Activated T-cell treated with anti-CD3 and anti-CD28 coated beads, Interleukin-2, amount 50 U/mL, for 72 hours (primary cell): Measurements from ENCODE around the gene TRMT61A. TPM values are rescaled to one million over a fixed set of nuclear protein-coding genes. Genes with fewer than 3 reads are reported as not detected.

Experiments used
- ATAC-seq, 2 donors: fragments of 150-1000 bp; cut with Tn5 transposase; replicated peaks in 1 of 2; 2 replicates each; pipeline ENCODE4 v1.10.0; 2021; ENCODE audit warnings: moderate library complexity in 2 of 2, mild to moderate bottlenecking in 1 of 2
- DNase-seq, 2 donors: peaks; one replicate each; pipeline ENCODE4 v3.0.0; 2021 to 2022; ENCODE audit warnings: mixed read lengths in 1 of 2
- H3K27ac Mint-ChIP-seq: one replicate; pipeline ENCODE4 v1.8.0; 2022; ENCODE audit warnings: mild to moderate bottlenecking, moderate library complexity, mixed read lengths
- H3K27me3 Mint-ChIP-seq: one replicate; pipeline ENCODE4 v1.8.0; 2022; ENCODE audit warnings: low read depth, mixed read lengths
- H3K36me3 Mint-ChIP-seq, 2 donors: one replicate each; pipeline ENCODE4 v1.8.0; 2022; ENCODE audit warnings: mixed read lengths in 2 of 2, mild to moderate bottlenecking in 1 of 2; ENCODE audit not compliant: insufficient read depth in 2 of 2
- H3K4me1 Mint-ChIP-seq: one replicate; pipeline ENCODE4 v1.8.0; 2022; ENCODE audit warnings: low read depth, mixed read lengths
- H3K4me3 Mint-ChIP-seq, 2 donors: one replicate each; pipeline ENCODE4 v1.8.0; 2022; ENCODE audit warnings: mild to moderate bottlenecking in 2 of 2, mixed read lengths in 2 of 2, moderate library complexity in 2 of 2
- H3K9me3 Mint-ChIP-seq, 2 donors: one replicate each; pipeline ENCODE4 v1.8.0; 2022; ENCODE audit warnings: mixed read lengths in 2 of 2
- total RNA-seq, 2 donors: library from RNA; stranded (reverse); gene quantifications; one replicate each; pipeline ENCODE4 v1.2.3, GENCODE V29; 2022

The TRMT61A gene
- total RNA-seq, 2 donors from 2014 or later: 6.3 to 8.4 TPM

DNA sequence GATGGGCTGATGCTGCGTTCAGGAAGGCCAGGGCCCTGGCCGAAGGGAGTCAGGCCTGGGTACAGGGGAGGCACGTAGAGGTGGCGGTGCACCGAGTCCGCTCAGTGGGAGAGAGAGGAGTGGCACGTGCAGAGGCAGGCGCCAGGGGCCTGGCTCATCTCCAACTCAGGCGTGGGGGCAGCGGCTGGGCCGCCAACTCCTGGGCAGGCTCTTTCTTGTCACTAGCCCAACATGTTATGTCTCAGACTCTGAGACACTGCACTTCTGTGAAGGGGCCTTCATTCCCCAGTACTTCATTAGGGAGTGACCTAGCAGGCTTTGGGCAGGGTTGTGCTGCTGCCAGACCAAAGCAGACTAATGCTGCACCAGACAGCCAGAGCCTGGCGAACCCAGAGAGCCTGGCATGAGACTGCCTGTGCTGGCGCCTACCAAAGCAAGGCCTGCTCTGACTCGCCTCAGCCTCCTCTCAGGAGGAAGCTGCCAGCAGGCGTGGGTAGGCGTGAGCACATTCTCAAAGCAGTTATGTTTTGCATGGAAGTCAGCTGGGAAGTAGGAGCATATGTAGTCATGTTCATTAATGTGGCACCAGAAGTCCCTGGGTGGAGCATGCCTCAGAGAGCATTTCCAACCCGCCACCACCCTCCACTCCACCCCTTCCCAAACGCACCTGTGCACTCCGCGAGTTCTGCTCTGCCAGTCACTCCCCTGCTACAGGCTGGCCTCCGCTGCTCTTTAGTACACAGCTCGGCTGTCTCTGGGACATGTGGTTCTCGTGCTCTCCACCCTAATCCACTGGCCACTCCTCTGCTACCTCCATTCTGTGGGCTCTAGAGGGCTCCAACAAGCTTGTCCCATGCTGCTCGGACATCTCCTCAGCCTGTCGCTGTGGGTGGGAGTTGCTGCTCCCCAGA, 16.0 kb upstream of the TRMT61A start:
- H3K9me3 Mint-ChIP-seq: no peaks in the 10 kb centered on the region
- ATAC-seq (no peak), DNase-seq (no peak)
- no peak overlapping the region for H3K4me3 Mint-ChIP-seq
- no peaks in the 10 kb centered on the region for H3K4me1 Mint-ChIP-seq
- H3K36me3 Mint-ChIP-seq: peaks cover 0 to 8% of the 10 kb centered on the region in 2 donors
- H3K27me3 Mint-ChIP-seq: no peaks in the 10 kb centered on the region
- H3K27ac Mint-ChIP-seq: no peak overlapping the region

DNA sequence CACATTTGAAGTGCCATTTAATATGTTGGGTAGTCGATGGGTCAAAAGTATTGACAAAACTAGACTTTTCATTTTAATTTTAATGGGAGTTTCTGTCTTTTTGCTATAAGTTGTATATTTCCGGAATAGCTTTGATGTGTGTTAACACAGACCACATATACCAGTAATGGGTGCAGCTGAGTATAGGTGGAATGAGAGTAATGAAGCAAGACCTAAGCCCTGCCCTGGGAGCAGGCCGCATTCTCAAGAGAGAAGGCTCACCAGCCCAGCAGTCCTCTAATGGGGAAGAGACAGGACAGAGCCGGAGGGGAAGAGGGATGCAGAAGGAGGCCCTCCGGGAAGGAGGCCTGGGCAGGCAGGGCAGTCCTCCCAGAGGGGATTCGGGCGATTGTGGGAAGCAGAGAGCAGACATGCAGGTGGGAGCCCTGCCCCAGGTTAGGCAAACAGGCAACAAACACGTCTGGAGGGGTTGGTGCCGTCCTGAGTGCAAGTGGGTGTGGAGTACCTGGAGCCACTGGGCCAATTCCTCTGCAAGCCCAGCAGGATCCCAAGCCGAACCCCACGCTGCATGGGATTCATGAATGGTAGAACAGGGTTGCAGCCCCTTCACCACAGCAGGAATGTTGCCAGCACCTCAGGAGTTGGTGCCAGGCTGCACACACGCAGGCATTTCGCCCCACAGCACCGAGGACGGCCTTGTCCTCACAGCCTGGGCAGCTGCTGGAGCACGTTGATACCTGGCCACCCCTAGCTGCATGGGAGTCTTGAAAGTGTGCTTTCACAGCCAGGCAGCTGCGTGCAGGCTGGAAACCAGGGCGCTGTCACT, 14.2 kb upstream of the TRMT61A start:
- DNase-seq (no peak), ATAC-seq (no peak)
- H3K27ac Mint-ChIP-seq: no peak overlapping the region
- H3K4me3 Mint-ChIP-seq: no peak overlapping the region
- no peaks in the 10 kb centered on the region for H3K9me3 Mint-ChIP-seq
- peaks cover 11% of the 10 kb centered on the region for H3K4me1 Mint-ChIP-seq
- no peaks in the 10 kb centered on the region for H3K27me3 Mint-ChIP-seq
- H3K36me3 Mint-ChIP-seq: peaks cover 0 to 2% of the 10 kb centered on the region in 2 donors

GRCh38 chr14:103516426-103517173, 12.4 kb upstream of the TRMT61A start:
- Mint-ChIP-seq H3K27me3 (no peaks in the 10 kb centered on the region), H3K36me3 (no peaks in the 10 kb centered on the region), H3K4me3 (no peak overlapping the region), H3K4me1 (peaks cover 16% of the 10 kb centered on the region), H3K27ac (no peak overlapping the region), H3K9me3 (no peaks in the 10 kb centered on the region)
- DNase-seq (no peak), ATAC-seq (no peak)

GRCh38 chr14:103517174-103517566, 11.8 kb upstream of the TRMT61A start:
- no peaks in the 10 kb centered on the region for H3K36me3 Mint-ChIP-seq
- peaks cover 16% of the 10 kb centered on the region for H3K4me1 Mint-ChIP-seq
- no peaks in the 10 kb centered on the region for H3K9me3 Mint-ChIP-seq
- H3K4me3 Mint-ChIP-seq: no peak overlapping the region
- no peak overlapping the region for H3K27ac Mint-ChIP-seq
- no peak for DNase-seq
- ATAC-seq: no peak
- no peaks in the 10 kb centered on the region for H3K27me3 Mint-ChIP-seq

DNA sequence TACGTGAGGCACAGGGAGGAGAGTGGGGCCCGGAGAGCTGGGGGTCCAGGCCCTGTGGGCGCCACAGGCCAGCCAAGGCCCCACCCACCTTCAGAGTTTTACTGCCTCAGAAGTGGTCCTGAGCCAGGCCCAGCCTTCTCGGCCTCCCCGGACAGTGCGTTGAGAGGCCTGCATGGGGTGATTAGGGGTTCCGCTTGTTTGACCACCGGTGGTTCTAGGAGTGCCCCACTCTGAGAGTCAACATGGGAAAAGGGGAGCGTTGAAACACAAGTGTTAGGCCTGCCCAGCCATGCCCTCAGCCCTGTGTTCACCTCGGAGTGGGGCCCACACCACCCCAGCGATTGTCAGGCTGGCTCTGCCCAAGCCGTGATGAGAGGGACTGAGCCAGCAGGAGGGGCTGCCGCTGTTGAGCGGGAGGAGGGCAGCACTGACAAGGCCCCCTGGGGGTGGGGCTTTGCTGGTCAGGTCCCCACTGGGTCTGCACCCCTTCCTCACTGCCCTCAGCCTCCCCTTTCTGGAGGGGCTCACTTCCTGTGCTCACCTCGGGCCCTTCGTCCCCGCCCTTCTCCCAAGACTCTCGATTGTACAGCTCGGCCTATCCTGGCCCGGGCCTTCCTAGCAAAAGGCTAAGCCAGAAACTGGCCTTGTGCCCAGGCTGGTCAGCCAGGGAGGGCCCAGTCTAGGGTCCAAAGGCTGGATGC, 11.1 kb upstream of the TRMT61A start:
- no peaks in the 10 kb centered on the region for H3K36me3 Mint-ChIP-seq
- no peak overlapping the region for H3K4me3 Mint-ChIP-seq
- no peak for ATAC-seq

DNA sequence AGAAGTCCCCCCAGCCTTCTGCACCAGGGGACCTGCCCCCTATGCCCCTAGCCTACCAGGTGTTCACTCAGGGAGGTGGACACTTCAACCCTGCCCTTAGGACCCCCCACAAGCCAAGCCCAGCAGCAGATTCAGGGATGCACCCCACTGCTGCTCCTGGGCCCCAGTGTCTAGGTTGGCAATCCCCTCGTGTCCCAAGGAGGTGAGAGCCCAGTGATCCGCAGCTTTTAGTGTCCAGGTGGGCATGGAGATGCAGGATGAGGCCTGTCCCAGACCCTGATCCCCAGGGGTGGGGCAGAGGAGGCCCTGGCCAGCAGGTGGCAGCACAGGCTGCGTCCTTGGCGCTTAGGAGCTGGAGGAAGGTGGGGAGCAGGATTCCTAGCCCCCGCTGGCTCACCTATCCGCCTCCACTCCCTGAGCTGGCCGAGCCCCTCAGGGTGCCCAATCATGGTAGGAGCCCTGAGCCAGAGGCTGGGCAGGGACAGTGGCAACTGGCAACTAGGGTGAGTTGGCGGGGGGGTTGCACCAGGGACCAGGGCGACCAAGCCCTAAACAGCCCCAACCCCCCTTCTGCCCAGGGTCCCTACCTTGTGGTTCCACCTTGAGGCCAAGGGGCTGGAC, 10.5 kb upstream of the TRMT61A start:
- no peaks in the 10 kb centered on the region for H3K36me3 Mint-ChIP-seq
- DNase-seq (peak; percentile 65 to 66), ATAC-seq (peak; percentile 23 to 29)
- no peaks in the 10 kb centered on the region for H3K9me3 Mint-ChIP-seq
- no peak overlapping the region for H3K27ac Mint-ChIP-seq
- peaks cover 16% of the 10 kb centered on the region for H3K4me1 Mint-ChIP-seq
- H3K27me3 Mint-ChIP-seq: no peaks in the 10 kb centered on the region
- no peak overlapping the region for H3K4me3 Mint-ChIP-seq

More for the DNA sequence above, 11.1 kb upstream of the TRMT61A start:
- no peak for DNase-seq
- Mint-ChIP-seq H3K27me3 (no peaks in the 10 kb centered on the region), H3K27ac (no peak overlapping the region), H3K4me1 (peaks cover 16% of the 10 kb centered on the region), H3K9me3 (no peaks in the 10 kb centered on the region)

GRCh38 chr14:103519043-103519836, 9.8 kb upstream of the TRMT61A start:
- Mint-ChIP-seq H3K27ac (peak overlapping the region; percentile 13), H3K36me3 (peaks cover 0 to 1% of the 10 kb centered on the region in 2 donors), H3K27me3 (no peaks in the 10 kb centered on the region), H3K9me3 (no peaks in the 10 kb centered on the region), H3K4me1 (peaks cover 16% of the 10 kb centered on the region), H3K4me3 (peak overlapping the region; percentile 14 to 72)
- no peak for ATAC-seq
- DNase-seq: no peak

DNA sequence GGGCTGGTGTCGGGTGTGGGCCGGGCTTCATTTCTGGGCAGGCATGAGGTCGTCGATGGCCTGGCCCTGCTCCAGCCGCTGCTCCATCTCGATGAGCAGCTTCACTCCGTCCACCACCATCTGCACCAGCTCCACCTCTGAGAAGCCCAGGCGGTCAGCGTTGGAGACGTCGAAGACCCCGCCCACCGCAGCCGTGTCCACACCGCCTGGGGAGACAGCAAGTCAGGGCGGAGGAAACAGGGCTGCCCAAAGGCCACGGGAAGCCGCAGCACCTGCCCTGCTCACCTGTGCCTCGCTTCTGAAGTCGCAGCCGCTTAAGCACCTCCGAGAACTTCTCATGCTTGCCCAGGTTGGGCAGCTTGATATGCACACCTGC, 9.2 kb upstream of the TRMT61A start:
- Mint-ChIP-seq H3K9me3 (no peaks in the 10 kb centered on the region), H3K4me1 (peaks cover 16% of the 10 kb centered on the region), H3K4me3 (peak overlapping the region; percentile 39 to 72), H3K36me3 (peaks cover 0 to 1% of the 10 kb centered on the region in 2 donors), H3K27me3 (no peaks in the 10 kb centered on the region), H3K27ac (no peak overlapping the region)
- no peak for DNase-seq
- no peak for ATAC-seq

DNA sequence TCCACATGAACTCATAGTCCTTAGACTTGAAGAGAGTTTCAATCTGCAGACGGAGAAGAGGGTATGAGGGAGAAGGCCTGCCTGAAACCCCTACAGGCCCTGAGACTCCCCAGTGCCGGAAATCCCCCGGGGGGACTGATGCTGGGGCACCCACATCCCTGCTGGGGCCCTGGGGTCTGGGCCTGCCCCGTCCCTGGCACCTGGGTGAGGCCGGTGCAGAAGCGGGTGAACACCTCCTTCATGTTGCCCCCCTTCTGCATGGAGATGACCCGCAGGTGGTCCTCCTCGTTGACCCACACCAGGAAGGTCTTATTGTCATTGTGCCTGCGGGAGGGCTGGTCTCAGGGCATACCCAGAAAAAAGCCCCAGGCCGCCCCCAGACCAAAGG, 8.7 kb upstream of the TRMT61A start:
- peaks cover 0 to 1% of the 10 kb centered on the region in 2 donors for H3K36me3 Mint-ChIP-seq
- ATAC-seq: no peak
- no peak overlapping the region for H3K27ac Mint-ChIP-seq
- H3K9me3 Mint-ChIP-seq: no peaks in the 10 kb centered on the region
- peak overlapping the region; percentile 39 to 72 for H3K4me3 Mint-ChIP-seq
- no peak for DNase-seq
- no peaks in the 10 kb centered on the region for H3K27me3 Mint-ChIP-seq
- peaks cover 16% of the 10 kb centered on the region for H3K4me1 Mint-ChIP-seq

GRCh38 chr14:103520657-103521437, 8.1 kb upstream of the TRMT61A start:
- no peak overlapping the region for H3K27ac Mint-ChIP-seq
- peaks cover 0 to 1% of the 10 kb centered on the region in 2 donors for H3K36me3 Mint-ChIP-seq
- H3K27me3 Mint-ChIP-seq: no peaks in the 10 kb centered on the region

DNA sequence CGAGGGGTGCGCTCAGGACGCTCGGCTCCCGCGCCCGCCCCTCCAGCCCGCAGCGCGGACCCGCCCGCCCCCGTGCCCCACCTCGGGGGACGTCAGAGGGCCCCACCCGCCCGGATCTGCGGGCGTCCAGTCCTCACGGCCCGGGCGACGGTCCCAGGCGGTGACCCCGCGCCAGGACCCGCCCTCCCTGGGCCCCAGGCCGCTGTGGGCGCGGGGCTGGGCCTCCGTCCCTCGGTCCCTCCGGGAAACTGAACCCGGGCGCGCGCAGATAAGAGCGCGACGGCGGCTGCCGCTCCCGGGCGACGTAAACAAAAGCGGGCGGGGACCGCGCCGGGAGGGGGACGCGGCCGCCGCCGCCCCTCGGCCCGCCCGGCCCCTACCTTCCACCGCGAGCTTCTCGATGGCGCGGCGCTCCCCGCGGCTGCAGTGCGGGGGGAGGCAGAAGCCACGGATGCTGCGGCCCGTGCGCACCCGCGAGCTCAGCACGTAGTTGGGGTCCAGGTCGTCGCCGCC, 7.5 kb upstream of the TRMT61A start:
- peak; percentile 18 to 20 for ATAC-seq
- Mint-ChIP-seq H3K4me3 (peak overlapping the region in 1 of 2 donors; percentile 34), H3K27me3 (no peaks in the 10 kb centered on the region), H3K9me3 (no peaks in the 10 kb centered on the region), H3K36me3 (peaks cover 0 to 1% of the 10 kb centered on the region in 2 donors), H3K27ac (no peak overlapping the region), H3K4me1 (peaks cover 16% of the 10 kb centered on the region)
- peak in 1 of 2 donors; percentile 33 for DNase-seq

More at GRCh38 chr14:103520657-103521437, 8.1 kb upstream of the TRMT61A start:
- DNase-seq: peak; percentile 73 to 80
- Mint-ChIP-seq H3K4me1 (peaks cover 16% of the 10 kb centered on the region), H3K9me3 (no peaks in the 10 kb centered on the region), H3K4me3 (peak overlapping the region; percentile 54 to 72)
- ATAC-seq: peak; percentile 67
